ENCODE measurements around the gene CBL.

DNA sequence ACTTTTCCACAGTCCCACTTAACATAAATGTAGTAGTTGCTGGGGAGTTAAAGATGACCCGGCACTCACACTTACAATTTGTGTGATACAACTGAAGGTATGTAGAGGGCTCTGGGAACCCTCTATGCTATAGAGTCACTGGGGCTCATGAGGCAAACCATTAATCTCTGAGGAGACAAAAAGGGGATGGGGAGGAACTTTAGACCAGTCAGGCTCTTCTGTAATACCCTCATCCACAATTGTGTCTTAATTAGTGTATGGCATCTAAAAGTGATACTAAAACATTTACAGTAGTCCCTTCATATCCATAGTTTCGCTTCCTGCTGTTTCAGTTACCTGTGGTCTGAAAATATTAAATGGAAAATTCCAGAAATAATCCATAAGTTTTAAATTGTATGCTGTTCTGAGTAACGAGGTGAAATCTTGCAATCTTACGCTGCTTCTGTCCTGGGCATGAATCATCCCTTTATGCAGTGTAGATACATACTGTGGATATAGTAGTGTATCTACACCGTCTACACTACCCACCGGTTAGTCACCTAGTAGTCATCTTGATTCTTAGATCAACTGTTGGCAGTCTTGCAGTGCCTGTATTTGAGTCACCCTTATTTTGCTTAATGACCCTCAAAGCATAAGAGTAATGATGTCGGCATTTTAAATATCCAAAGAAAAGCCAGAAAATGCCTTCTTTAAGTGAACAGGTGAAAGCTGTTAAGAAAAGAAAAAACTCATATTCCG lies 12.2 kb downstream of the CBL start:
- TF ChIP-seq, protein P1, sequence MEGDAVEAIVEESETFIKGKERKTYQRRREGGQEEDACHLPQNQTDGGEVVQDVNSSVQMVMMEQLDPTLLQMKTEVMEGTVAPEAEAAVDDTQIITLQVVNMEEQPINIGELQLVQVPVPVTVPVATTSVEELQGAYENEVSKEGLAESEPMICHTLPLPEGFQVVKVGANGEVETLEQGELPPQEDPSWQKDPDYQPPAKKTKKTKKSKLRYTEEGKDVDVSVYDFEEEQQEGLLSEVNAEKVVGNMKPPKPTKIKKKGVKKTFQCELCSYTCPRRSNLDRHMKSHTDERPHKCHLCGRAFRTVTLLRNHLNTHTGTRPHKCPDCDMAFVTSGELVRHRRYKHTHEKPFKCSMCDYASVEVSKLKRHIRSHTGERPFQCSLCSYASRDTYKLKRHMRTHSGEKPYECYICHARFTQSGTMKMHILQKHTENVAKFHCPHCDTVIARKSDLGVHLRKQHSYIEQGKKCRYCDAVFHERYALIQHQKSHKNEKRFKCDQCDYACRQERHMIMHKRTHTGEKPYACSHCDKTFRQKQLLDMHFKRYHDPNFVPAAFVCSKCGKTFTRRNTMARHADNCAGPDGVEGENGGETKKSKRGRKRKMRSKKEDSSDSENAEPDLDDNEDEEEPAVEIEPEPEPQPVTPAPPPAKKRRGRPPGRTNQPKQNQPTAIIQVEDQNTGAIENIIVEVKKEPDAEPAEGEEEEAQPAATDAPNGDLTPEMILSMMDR (IDR thresholded peaks at IDR 0.05), result no peak
- no peak for TF ChIP-seq EP300 (IDR thresholded peaks at IDR 0.05)
- peak; percentile 76; the same call in 1 of the 2 replicates for TF ChIP-seq FOSL2 (IDR thresholded peaks at IDR 0.05)
- peak; percentile 86 for TF ChIP-seq FOSL2 (CRISPR knock-in tag; IDR thresholded peaks at IDR 0.05)
- no peak for TF ChIP-seq HDAC2 (IDR thresholded peaks at IDR 0.05)
- TF ChIP-seq, protein P2, sequence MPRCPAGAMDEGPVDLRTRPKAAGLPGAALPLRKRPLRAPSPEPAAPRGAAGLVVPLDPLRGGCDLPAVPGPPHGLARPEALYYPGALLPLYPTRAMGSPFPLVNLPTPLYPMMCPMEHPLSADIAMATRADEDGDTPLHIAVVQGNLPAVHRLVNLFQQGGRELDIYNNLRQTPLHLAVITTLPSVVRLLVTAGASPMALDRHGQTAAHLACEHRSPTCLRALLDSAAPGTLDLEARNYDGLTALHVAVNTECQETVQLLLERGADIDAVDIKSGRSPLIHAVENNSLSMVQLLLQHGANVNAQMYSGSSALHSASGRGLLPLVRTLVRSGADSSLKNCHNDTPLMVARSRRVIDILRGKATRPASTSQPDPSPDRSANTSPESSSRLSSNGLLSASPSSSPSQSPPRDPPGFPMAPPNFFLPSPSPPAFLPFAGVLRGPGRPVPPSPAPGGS (IDR thresholded peaks at IDR 0.05), result no peak
- TF ChIP-seq, protein P3, sequence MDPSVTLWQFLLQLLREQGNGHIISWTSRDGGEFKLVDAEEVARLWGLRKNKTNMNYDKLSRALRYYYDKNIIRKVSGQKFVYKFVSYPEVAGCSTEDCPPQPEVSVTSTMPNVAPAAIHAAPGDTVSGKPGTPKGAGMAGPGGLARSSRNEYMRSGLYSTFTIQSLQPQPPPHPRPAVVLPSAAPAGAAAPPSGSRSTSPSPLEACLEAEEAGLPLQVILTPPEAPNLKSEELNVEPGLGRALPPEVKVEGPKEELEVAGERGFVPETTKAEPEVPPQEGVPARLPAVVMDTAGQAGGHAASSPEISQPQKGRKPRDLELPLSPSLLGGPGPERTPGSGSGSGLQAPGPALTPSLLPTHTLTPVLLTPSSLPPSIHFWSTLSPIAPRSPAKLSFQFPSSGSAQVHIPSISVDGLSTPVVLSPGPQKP (IDR thresholded peaks at IDR 0.05; ENCODE audit: low read depth, low read length), result no peak
- 0 out of 5 replicates have a peak, but pooled peaks of 1 of the 2 experiments have one; percentile 16 for TF ChIP-seq JUN (IDR thresholded peaks at IDR 0.05)
- no peak for TF ChIP-seq BHLHE40 (IDR thresholded peaks at IDR 0.05; ENCODE audit: low read depth, low read length)
- no peak for TF ChIP-seq POLR2A (IDR thresholded peaks at IDR 0.05; ENCODE audit: low read length)
- TF ChIP-seq, protein P4, sequence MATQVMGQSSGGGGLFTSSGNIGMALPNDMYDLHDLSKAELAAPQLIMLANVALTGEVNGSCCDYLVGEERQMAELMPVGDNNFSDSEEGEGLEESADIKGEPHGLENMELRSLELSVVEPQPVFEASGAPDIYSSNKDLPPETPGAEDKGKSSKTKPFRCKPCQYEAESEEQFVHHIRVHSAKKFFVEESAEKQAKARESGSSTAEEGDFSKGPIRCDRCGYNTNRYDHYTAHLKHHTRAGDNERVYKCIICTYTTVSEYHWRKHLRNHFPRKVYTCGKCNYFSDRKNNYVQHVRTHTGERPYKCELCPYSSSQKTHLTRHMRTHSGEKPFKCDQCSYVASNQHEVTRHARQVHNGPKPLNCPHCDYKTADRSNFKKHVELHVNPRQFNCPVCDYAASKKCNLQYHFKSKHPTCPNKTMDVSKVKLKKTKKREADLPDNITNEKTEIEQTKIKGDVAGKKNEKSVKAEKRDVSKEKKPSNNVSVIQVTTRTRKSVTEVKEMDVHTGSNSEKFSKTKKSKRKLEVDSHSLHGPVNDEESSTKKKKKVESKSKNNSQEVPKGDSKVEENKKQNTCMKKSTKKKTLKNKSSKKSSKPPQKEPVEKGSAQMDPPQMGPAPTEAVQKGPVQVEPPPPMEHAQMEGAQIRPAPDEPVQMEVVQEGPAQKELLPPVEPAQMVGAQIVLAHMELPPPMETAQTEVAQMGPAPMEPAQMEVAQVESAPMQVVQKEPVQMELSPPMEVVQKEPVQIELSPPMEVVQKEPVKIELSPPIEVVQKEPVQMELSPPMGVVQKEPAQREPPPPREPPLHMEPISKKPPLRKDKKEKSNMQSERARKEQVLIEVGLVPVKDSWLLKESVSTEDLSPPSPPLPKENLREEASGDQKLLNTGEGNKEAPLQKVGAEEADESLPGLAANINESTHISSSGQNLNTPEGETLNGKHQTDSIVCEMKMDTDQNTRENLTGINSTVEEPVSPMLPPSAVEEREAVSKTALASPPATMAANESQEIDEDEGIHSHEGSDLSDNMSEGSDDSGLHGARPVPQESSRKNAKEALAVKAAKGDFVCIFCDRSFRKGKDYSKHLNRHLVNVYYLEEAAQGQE (IDR thresholded peaks at IDR 0.05), result no peak
- no peak for TF ChIP-seq MYC (IDR thresholded peaks at IDR 0.05; ENCODE audit: borderline replicate concordance, low read length)
- TF ChIP-seq ZC3H11A (IDR thresholded peaks at IDR 0.05), result no peak
- TF ChIP-seq, protein P5, sequence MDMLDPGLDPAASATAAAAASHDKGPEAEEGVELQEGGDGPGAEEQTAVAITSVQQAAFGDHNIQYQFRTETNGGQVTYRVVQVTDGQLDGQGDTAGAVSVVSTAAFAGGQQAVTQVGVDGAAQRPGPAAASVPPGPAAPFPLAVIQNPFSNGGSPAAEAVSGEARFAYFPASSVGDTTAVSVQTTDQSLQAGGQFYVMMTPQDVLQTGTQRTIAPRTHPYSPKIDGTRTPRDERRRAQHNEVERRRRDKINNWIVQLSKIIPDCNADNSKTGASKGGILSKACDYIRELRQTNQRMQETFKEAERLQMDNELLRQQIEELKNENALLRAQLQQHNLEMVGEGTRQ (IDR thresholded peaks at IDR 0.05), result no peak
- TF ChIP-seq RFX5 (IDR thresholded peaks at IDR 0.05), result no peak

All from A549 (cell line).